HUES64 (cell line): ENCODE data around the gene SUN5.

Experiments used
- H3K27ac ChIP-seq: 2 replicates; pipeline ENCODE4 v1.7.0; 2013; ENCODE audit warnings: low read depth, low read length, inconsistent platforms
- H3K27me3 ChIP-seq: 2 replicates; pipeline ENCODE4 v1.6.1; 2013; ENCODE audit warnings: mild to moderate bottlenecking, low read length; ENCODE audit not compliant: insufficient read depth
- H3K36me3 ChIP-seq: 2 replicates; pipeline ENCODE4 v1.6.1; 2013; ENCODE audit warnings: mild to moderate bottlenecking, low read length; ENCODE audit not compliant: insufficient read depth
- H3K4me1 ChIP-seq: 2 replicates; pipeline ENCODE4 v1.6.1; 2013; ENCODE audit warnings: mild to moderate bottlenecking, low read length, moderate library complexity; ENCODE audit not compliant: insufficient read depth
- H3K4me3 ChIP-seq: 2 replicates; pipeline ENCODE4 v1.5.1; 2013; ENCODE audit warnings: mild to moderate bottlenecking, low read length, moderate library complexity
- H3K9ac ChIP-seq: 2 replicates; pipeline ENCODE4 v1.6.1; 2013; ENCODE audit warnings: mild to moderate bottlenecking, low read depth, low read length
- H3K9me3 ChIP-seq: 2 replicates; pipeline ENCODE4 v1.6.1; 2013; ENCODE audit warnings: low read depth, low read length; ENCODE audit not compliant: insufficient read depth
- WGBS: fragments of 150-250, 120-280 bp; methylation state at CpG from one replicate; pipeline ENCODE4 v1.1.7; 2013; ENCODE audit warnings: missing lambda C conversion rate; 5-methylcytosine and 5-hydroxymethylcytosine counted together

Gene SUN5

DNA sequence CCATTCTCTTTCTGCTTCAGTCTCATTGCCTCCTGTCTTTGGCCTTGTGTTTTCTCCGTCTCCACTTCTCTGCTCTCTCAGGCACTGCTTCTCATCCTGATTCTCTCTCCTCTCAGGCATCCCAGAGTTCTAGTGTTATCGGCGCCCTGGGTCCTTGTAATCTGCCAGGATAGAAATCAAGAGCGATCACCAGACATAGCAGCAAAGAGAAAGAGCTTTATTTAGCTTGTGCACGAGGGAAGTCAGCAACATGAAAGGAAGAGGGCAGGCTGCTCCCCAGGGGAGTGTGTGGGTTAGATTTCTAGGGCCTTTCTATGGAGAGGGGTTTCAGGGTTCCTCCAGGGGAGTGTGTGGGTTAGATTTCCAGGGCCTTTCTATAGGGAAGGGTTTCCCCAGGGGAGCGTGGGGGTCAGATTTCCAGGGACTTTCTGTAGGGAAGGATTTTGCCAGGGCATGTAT, 32.5 kb downstream of the SUN5 start:
- 70% methylated on average over 6 of the region's 6 CpGs for WGBS
- Histone ChIP-seq H3K9me3 (peaks cover 2% of the 10 kb centered on the region), H3K36me3 (no peaks in the 10 kb centered on the region), H3K4me3 (no peak overlapping the region), H3K4me1 (peaks cover 31% of the 10 kb centered on the region), H3K9ac (no peak overlapping the region), H3K27me3 (no peaks in the 10 kb centered on the region), H3K27ac (0 out of 2 replicates have a peak overlapping the region, but pooled peaks have one; percentile 41)

DNA sequence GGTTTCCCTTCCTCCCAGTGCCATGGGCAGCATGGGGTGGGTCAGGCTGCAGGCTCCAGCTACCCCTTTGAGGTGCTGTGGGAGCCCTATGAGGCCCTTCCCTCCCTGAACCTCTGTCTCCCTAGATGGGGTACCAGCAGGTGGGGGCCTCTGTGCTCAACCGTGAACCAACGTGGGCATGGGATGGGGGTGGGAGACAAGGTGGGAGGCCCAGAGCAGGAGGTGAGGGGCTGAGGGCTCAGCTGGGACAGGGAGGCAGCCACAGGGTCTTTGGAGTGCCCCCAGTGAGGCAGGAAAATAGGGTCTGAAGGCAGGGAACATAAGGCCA, 33.3 kb downstream of the SUN5 start:
- Histone ChIP-seq H3K27ac (no peak overlapping the region), H3K9me3 (no peaks in the 10 kb centered on the region), H3K9ac (no peak overlapping the region), H3K27me3 (no peaks in the 10 kb centered on the region), H3K4me3 (no peak overlapping the region), H3K4me1 (peaks cover 31% of the 10 kb centered on the region), H3K36me3 (no peaks in the 10 kb centered on the region)
- WGBS = 73% methylated on average over 2 of the region's 2 CpGs

DNA sequence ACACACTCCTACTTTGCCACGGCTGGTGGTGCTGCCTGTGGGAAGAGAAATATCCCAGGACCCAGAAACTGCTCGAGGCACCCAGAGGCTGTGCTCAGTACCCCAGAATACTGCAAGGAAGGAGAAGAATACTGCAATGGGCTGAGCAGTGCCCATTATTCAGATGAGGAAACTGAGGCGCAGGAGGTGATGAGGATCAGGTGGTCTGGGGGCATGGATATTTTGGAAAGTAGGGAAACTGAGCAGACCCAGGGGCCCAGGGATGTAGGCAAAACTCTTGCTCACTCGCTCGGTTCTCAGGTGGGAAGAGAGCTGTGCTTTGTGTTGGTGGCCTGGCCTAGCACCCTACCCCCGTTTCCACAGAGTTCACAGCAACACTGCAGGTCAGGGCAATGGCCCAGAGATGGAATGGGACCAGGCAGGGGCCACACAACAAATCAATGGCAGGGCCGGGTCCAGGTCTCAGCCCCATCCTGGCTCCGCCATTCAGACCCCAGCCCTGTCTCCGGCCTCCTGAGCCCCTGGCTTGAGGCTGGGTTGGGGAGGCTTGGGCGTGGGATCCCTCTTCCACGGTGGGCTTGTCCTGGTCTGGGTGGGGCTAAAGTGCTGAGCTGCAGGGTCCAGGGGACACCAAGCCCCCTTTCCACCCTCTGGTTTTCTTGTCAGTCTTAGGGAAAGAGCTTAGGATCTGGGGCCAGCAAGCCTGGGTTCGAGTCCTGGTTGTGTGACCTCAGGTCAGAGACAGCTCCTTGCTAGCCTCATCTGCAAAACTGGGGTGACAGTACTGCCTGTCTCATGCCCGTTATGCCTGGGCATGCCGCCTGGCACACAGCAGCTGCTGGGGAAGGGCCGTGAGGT, 33.9 kb downstream of the SUN5 start:
- Histone ChIP-seq H3K9ac (no peak overlapping the region), H3K4me3 (no peak overlapping the region), H3K27ac (no peak overlapping the region), H3K36me3 (no peaks in the 10 kb centered on the region), H3K27me3 (no peaks in the 10 kb centered on the region), H3K4me1 (peaks cover 31% of the 10 kb centered on the region), H3K9me3 (no peaks in the 10 kb centered on the region)
- WGBS = 94% methylated on average over 15 of the region's 15 CpGs

DNA sequence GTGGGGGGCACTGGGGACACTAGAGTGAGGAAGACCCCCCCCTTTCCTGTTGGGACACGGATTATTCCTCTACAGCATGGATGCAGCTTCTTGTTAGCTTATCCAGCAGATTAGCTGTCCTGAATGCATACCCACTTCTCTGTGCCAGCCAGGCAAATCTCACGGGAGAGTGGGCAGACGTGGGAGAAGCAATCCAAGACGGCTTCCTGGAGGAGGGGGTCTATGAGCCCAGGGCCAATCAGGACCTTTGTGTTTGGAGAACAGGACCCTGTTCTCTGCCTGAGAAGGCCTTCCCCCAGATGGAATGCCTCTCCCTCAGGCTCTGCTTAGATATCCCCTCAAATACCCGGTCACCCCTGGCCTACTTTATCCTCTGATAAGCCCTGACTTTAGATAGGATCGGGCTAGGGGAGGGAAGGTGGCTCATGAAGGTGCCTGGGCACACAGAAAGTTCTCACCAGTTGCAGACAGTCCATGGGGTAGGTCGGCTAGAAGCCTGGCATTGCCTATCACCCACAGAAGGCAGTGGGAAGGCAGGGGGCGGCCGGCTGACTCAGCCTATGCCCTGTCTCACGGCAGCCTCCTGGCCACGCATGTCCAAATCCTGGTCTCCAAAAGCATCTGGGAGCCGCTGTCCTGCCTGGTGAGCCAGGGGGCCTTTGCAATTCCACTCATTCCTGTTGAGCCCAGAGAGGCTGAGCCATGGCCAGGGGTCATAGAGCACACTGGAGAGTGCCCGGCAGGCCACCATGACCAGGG, 34.7 kb downstream of the SUN5 start:
- H3K27ac ChIP-seq = no peak overlapping the region
- peaks cover 25% of the 10 kb centered on the region for H3K4me1 ChIP-seq
- H3K36me3 ChIP-seq = no peaks in the 10 kb centered on the region
- H3K9ac ChIP-seq = no peak overlapping the region
- WGBS = 92% methylated on average over 13 of the region's 13 CpGs
- H3K4me3 ChIP-seq = no peak overlapping the region
- no peaks in the 10 kb centered on the region for H3K9me3 ChIP-seq
- no peaks in the 10 kb centered on the region for H3K27me3 ChIP-seq

DNA sequence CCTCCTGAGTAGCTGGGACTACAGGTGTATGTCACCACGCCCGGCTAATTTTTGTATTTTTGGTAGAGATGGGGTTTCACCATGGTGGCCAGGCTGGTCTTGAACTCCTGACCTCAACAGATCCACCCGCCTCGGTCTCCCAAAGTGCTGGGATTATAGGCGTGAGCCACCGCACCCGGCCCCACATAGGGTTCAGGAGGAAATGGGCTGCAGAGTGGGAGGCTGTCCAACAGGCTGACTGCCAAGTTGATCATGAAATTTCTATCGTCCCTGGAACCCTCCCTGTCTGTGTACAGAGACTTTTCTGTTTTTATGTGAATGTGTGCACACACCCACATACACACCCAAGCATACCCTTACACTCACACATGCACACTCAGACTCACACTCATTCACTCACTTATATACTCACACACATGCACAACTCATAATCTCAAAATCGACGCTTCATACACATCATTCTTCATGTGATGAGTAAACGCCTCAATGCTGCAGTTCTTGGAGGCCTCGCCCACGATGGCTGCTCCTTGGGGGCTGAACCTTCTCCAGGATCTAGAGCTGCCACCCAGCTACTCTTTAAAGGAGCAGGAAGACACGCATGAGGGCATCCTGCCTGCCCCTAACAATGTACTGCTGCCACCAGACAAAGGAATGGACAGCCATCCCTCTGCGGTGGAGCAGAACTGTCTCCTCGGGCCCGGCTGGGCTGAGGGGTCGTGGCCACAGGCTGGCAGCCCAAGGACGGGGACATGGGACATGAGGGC, 35.6 kb downstream of the SUN5 start:
- H3K9ac ChIP-seq = no peak overlapping the region
- no peak overlapping the region for H3K27ac ChIP-seq
- H3K4me3 ChIP-seq = no peak overlapping the region
- peaks cover 18% of the 10 kb centered on the region for H3K4me1 ChIP-seq
- H3K36me3 ChIP-seq = no peaks in the 10 kb centered on the region
- no peaks in the 10 kb centered on the region for H3K27me3 ChIP-seq
- H3K9me3 ChIP-seq = no peaks in the 10 kb centered on the region
- WGBS = 94% methylated on average over 19 of the region's 19 CpGs

DNA sequence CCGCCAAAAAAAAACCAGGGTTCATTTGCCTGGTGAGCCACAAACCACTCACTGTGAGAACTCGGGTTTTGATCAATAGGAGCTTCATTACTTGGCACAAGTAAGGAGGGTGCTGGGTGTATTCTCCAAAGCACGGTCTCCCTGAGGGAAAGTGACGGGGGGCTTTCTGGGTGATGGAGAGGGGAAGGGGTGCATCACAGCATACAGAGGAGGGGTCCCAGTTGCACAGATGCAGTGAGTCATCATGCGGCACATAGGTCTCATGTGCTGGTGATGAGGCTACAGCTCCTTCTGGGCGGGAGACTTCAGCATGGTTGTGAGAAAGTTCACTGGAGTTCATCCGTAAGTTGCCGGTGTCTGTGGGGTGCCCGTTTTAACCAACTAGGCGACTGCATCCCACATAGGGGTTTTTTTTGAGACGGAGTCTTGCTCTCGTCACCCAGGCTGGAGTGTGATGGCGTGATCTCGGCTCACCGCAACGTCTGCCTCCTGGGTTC, 36.2 kb downstream of the SUN5 start:
- Histone ChIP-seq H3K4me1 (peaks cover 18% of the 10 kb centered on the region), H3K27me3 (no peaks in the 10 kb centered on the region), H3K4me3 (no peak overlapping the region), H3K9ac (no peak overlapping the region), H3K27ac (no peak overlapping the region), H3K36me3 (no peaks in the 10 kb centered on the region), H3K9me3 (no peaks in the 10 kb centered on the region)
- 94% methylated on average over 16 of the region's 16 CpGs for WGBS

DNA sequence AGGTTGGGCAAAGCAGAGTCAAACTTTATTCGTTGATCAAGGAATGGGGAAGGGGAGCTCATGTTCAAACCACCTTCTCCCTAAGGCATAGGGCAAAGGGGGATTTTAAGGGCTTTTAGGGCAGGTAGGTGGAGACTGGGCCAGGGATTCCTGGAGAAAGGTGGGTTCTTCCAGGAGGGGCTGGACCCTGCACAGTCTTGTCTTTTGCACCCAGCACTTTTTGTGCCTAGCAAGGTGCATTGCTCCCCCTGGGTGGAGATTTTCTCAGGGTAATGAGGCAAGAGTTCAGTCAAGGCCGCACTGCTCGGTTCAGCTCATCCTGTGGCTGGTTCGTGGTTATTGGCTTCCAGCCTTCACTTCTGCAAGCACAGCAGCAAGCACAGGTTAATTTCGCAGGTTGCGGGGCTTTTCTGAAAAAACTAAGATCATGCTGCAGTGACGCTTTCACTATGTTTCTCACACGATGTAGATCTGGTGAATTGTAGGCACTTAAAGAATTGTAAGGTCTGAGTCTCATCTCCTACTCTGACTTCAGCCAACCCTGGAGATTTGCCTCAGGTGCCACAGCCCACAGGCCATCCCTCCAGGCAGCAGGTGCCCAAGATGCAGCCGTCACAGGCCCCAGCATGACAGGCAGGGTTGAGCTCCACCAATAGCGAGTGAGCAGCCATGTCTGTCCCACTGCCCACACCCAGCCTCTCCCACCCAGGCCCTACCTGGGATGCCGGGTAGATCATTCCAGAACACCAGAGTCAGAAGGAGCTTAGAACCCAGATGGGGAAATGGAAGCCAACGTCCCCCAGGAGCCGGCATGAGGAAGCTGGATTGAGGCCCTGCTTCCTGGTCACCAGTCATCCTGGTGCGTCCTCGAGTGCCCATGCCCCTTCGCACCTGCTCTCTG, 37.1 kb downstream of the SUN5 start:
- H3K9ac ChIP-seq = no peak overlapping the region
- H3K27ac ChIP-seq = no peak overlapping the region
- no peaks in the 10 kb centered on the region for H3K9me3 ChIP-seq
- no peak overlapping the region for H3K4me3 ChIP-seq
- no peaks in the 10 kb centered on the region for H3K36me3 ChIP-seq
- peaks cover 10% of the 10 kb centered on the region for H3K4me1 ChIP-seq
- H3K27me3 ChIP-seq = no peaks in the 10 kb centered on the region
- WGBS = 93% methylated on average over 16 of the region's 16 CpGs

DNA sequence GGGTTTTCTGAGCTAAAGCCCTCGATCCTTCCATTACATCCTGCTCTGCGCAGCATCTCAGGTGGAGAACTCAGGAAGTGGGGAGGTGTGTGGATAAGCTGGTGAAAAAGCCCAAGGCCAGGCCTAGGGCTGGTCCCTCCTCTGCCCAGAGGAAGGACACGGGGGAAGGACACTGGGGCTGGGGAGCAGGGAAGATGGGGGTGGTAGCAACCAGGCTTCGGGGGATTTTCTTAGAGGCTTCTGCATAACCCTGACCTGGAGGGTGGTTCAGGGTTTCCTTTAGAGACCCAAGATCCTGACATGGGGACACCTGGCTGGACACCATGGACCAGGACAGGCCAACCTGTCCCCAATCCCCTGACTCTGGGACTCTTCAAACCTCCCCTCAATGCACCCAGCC, 37.9 kb downstream of the SUN5 start:
- WGBS = 94% methylated on average over 4 of the region's 4 CpGs
- no peaks in the 10 kb centered on the region for H3K27me3 ChIP-seq

DNA sequence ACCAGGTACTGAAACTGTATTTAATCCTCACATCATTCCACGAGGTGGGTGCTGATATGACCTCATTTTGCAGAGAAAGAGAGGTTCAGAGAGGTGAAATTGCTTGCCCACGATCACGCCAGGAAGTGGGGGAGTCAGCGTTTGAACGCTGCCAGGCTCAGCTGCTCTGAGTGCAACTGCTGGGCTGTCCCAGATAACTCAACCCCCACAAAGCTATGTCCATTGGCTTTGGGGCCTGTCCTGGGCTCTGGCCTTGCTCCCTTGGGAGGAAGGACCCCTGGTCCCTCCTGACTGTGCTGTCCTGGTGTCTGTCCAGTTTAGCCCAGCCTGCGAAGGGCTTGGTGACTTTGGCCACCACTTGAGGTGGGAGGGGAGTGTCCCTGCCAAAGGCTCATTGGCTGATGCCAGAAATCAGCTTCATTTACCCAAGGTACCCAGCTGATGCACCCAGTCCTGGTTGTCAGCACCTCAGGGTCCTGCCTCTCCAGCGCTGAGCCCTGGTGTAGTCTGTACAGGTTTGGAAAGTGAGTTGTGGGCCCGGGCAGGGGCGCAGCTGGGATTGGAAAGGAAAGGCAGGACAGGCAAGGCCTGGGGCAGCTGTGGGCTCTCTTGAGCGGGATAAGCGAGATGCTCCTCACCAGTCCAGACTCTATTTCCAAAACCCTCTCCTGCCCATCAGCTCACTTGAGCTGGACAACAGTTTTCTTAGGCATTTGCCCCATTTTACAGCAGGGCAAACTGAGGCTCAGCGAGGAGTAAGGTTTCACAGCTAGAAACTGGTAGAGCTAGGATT, 38.5 kb downstream of the SUN5 start:
- no peak overlapping the region for H3K9ac ChIP-seq
- WGBS = 93% methylated on average over 12 of the region's 12 CpGs
- H3K9me3 ChIP-seq = no peaks in the 10 kb centered on the region
- no peaks in the 10 kb centered on the region for H3K4me1 ChIP-seq
- H3K27me3 ChIP-seq = no peaks in the 10 kb centered on the region
- no peaks in the 10 kb centered on the region for H3K36me3 ChIP-seq
- H3K27ac ChIP-seq = no peak overlapping the region
- H3K4me3 ChIP-seq = no peak overlapping the region

More for the DNA sequence above, 37.9 kb downstream of the SUN5 start:
- Histone ChIP-seq H3K27ac (no peak overlapping the region), H3K36me3 (no peaks in the 10 kb centered on the region), H3K4me1 (peaks cover 3% of the 10 kb centered on the region; the same call in 1 of the 2 replicates), H3K9ac (no peak overlapping the region), H3K4me3 (no peak overlapping the region), H3K9me3 (no peaks in the 10 kb centered on the region)

DNA sequence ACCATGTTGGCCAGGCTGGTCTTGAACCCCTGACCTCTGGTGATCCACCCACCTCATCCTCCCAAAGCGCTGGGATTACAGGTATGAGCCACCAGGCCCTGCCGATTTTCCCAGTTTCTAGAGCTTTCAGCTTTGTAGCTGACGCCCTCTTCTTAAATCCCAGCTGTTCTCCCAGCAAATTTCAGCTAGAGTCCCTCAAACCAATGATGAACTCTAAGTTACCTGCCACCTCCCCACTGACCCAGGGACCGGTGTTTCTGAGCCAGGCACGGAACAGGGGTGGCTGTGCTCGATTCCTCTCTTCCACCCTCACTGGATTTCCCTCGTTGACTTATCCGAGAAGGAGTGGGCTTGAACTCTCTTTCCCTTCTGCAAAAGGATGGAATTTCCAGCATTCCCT, 39.1 kb downstream of the SUN5 start:
- 90% methylated on average over 8 of the region's 8 CpGs for WGBS

More for the DNA sequence above, 39.1 kb downstream of the SUN5 start:
- Histone ChIP-seq H3K9ac (no peak overlapping the region), H3K9me3 (no peaks in the 10 kb centered on the region), H3K27ac (no peak overlapping the region), H3K4me1 (no peaks in the 10 kb centered on the region), H3K4me3 (no peak overlapping the region), H3K27me3 (no peaks in the 10 kb centered on the region), H3K36me3 (no peaks in the 10 kb centered on the region)
